ENCODE results near the gene DYNC1H1.

- no peak for TF ChIP-seq CTCF (IDR thresholded peaks at IDR 0.05; ENCODE audit: poor library complexity, severe bottlenecking)
- no peak for TF ChIP-seq POLR2AphosphoS5 (IDR thresholded peaks at IDR 0.05)
- no peak for TF ChIP-seq EP300 (conservative IDR thresholded peaks at IDR 0.05; ENCODE audit: poor library complexity, severe bottlenecking)
- no peak for TF ChIP-seq EZH2 (IDR thresholded peaks at IDR 0.05; ENCODE audit: borderline replicate concordance, insufficient read depth, low read length, poor library complexity, severe bottlenecking)
Observed at GRCh38 chr14:101929946-101930345, 34.4 kb upstream of the DYNC1H1 start.
